HEK293T (cell line): ENCODE results near the gene NPEPL1.

Source experiments
- CTCF ChIA-PET: fragments of 350-600 bp; formaldehyde crosslinking; extraction: SDS; loops from one replicate; lab custom pipeline; 2021; ENCODE audit warnings: antibody characterized with exemption, inconsistent platforms; lab: Yijun Ruan, JAX
- POLR2A ChIA-PET: fragments of 350-600 bp; formaldehyde crosslinking; extraction: SDS; loops from one replicate; lab custom pipeline; 2020; ENCODE audit warnings: antibody characterized with exemption, inconsistent platforms; lab: Yijun Ruan, JAX
- DNase-seq: peaks from one replicate; pipeline ENCODE4 v3.0.0; 2012; ENCODE audit warnings: mixed read lengths; ENCODE audit errors: extremely low spot score
- ARNT ChIP-seq: fragments of 450-650 bp; IDR thresholded peaks from 2 replicates; pipeline ENCODE4 v1.6.1; 2017; ENCODE audit warnings: mild to moderate bottlenecking
- BHLHE40 ChIP-seq: fragments of 450-650 bp; IDR thresholded peaks from 2 replicates; pipeline ENCODE4 v1.6.1; 2016; ENCODE audit warnings: mild to moderate bottlenecking, moderate library complexity, borderline replicate concordance
- CTBP1 ChIP-seq: fragments of 450-650 bp; IDR thresholded peaks from 2 replicates; pipeline ENCODE4 v1.6.1; 2016; ENCODE audit warnings: borderline replicate concordance
- ELF4 ChIP-seq: fragments of 450-650 bp; IDR thresholded peaks from 2 replicates; pipeline ENCODE4 v1.6.1; 2017; ENCODE audit warnings: antibody characterized with exemption
- FOXA1 ChIP-seq: fragments of 450-650 bp; IDR thresholded peaks from 2 replicates; pipeline ENCODE4 v1.6.1; 2016; ENCODE audit warnings: mild to moderate bottlenecking
- FOXK2 ChIP-seq: fragments of 450-650 bp; IDR thresholded peaks from 2 replicates; pipeline ENCODE4 v1.6.1; 2016; ENCODE audit warnings: mild to moderate bottlenecking
- FOXM1 ChIP-seq: fragments of 450-650 bp; IDR thresholded peaks from 2 replicates; pipeline ENCODE4 v1.6.1; 2017; ENCODE audit warnings: mild to moderate bottlenecking, borderline replicate concordance
- HDGF ChIP-seq: fragments of 450-650 bp; IDR thresholded peaks from 2 replicates; pipeline ENCODE4 v1.6.1; 2017; ENCODE audit warnings: antibody characterized with exemption, borderline replicate concordance
- L3MBTL2 ChIP-seq: fragments of 450-650 bp; conservative IDR thresholded peaks from 2 replicates; pipeline ENCODE4 v1.6.1; 2016; ENCODE audit warnings: mild to moderate bottlenecking
- LEF1 ChIP-seq: fragments of 450-650 bp; IDR thresholded peaks from 2 replicates; pipeline ENCODE4 v1.6.1; 2017; ENCODE audit warnings: mild to moderate bottlenecking, borderline replicate concordance
- NFRKB ChIP-seq: fragments of 450-650 bp; IDR thresholded peaks from 2 replicates; pipeline ENCODE4 v1.6.1; 2016; ENCODE audit warnings: mild to moderate bottlenecking, moderate library complexity
- PKNOX1 ChIP-seq: fragments of 450-650 bp; IDR thresholded peaks from 2 replicates; pipeline ENCODE4 v1.6.1; 2016
- SP1 ChIP-seq: fragments of 450-650 bp; IDR thresholded peaks from 2 replicates; pipeline ENCODE4 v1.6.1; 2017
- SUZ12 ChIP-seq: fragments of 450-650 bp; IDR thresholded peaks from 2 replicates; pipeline ENCODE4 v1.6.1; 2016; ENCODE audit warnings: mild to moderate bottlenecking
- TARDBP ChIP-seq: fragments of 450-650 bp; IDR thresholded peaks from 2 replicates; pipeline ENCODE4 v1.6.1; 2016
- ZNF384 ChIP-seq: fragments of 450-650 bp; IDR thresholded peaks from 2 replicates; pipeline ENCODE4 v1.6.1; 2016

Gene NPEPL1

GRCh38 chr20:58740356-58741308, 48.0 kb downstream of the NPEPL1 start:
- TF ChIP-seq FOXK2 (no peak), FOXM1 (no peak), PKNOX1 (no peak), SUZ12 (no peak), L3MBTL2 (no peak), TARDBP (no peak), BHLHE40 (no peak), ELF4 (no peak), HDGF (no peak), ARNT (no peak), FOXA1 (no peak), SP1 (no peak), LEF1 (no peak), ZNF384 (no peak), CTBP1 (no peak), NFRKB (no peak)
- no peak for DNase-seq
- ChIA-PET CTCF (no interaction called here), POLR2A (no interaction called here)

- DNase-seq = no peak
- POLR2A ChIA-PET = no interaction called here
- TF ChIP-seq ARNT (no peak), LEF1 (no peak), HDGF (no peak), ELF4 (no peak), PKNOX1 (no peak), FOXK2 (no peak), ZNF384 (no peak), NFRKB (no peak), FOXA1 (no peak), SUZ12 (no peak), L3MBTL2 (no peak), FOXM1 (no peak), BHLHE40 (no peak), TARDBP (no peak), CTBP1 (no peak), SP1 (no peak)
- CTCF ChIA-PET = no interaction called here
Measured at GRCh38 chr20:58741384-58741783, 48.8 kb downstream of the NPEPL1 start.

- DNase-seq = peak; percentile 3
- CTCF ChIA-PET = interaction anchor here (0.6 kb wide), 1 partner anchor 12 kb away, joined by 6 read pairs; no protein-coding TSS in a partner anchor
- TF ChIP-seq SP1 (no peak), TARDBP (no peak), CTBP1 (no peak), ELF4 (no peak), SUZ12 (no peak), NFRKB (no peak), FOXA1 (no peak), ARNT (no peak), L3MBTL2 (no peak), PKNOX1 (no peak), HDGF (no peak)
- POLR2A ChIA-PET = no interaction called here
Measured at GRCh38 chr20:58742668-58743566, 50.3 kb downstream of the NPEPL1 start.

GRCh38 chr20:58743929-58744534, 51.4 kb downstream of the NPEPL1 start:
- ChIA-PET CTCF (no interaction called here), POLR2A (no interaction called here)
- TF ChIP-seq PKNOX1 (no peak), TARDBP (no peak), SUZ12 (no peak), SP1 (no peak), L3MBTL2 (no peak), LEF1 (no peak), ZNF384 (no peak), ELF4 (no peak), BHLHE40 (no peak), CTBP1 (no peak), FOXA1 (no peak)
- DNase-seq = no peak
